IPS-20b (cell line): ENCODE measurements around the gene DACT2.
A peak's percentile ranks its signal among the peaks of the same experiment; 100 is the strongest.

ENCODE experiments used
- H3K27ac ChIP-seq: one replicate; pipeline ENCODE4 v1.5.1; 2013; ENCODE audit warnings: low read length
- H3K27me3 ChIP-seq: 2 replicates; pipeline ENCODE4 v1.6.1; 2013; ENCODE audit warnings: mild to moderate bottlenecking, low read length, inconsistent platforms; ENCODE audit not compliant: insufficient read depth
- H3K36me3 ChIP-seq: 2 replicates; pipeline ENCODE4 v1.6.1; 2013; ENCODE audit warnings: low read depth, mild to moderate bottlenecking, inconsistent platforms, low read length, moderate library complexity; ENCODE audit not compliant: insufficient read depth
- H3K4me1 ChIP-seq: 2 replicates; pipeline ENCODE4 v1.6.1; 2013; ENCODE audit warnings: mild to moderate bottlenecking, control low read depth, inconsistent platforms, low read length, moderate library complexity; ENCODE audit not compliant: insufficient read depth
- H3K4me3 ChIP-seq: 2 replicates; pipeline ENCODE4 v1.5.1; 2013; ENCODE audit warnings: mild to moderate bottlenecking, low read length, inconsistent platforms
- H3K9ac ChIP-seq: 2 replicates; pipeline ENCODE4 v1.6.1; 2013; ENCODE audit warnings: low read depth, mild to moderate bottlenecking, inconsistent platforms, low read length, moderate library complexity
- H3K9me3 ChIP-seq: 2 replicates; pipeline ENCODE4 v1.6.1; 2013; ENCODE audit warnings: mild to moderate bottlenecking, low read depth, low read length, inconsistent platforms; ENCODE audit not compliant: insufficient read depth

DACT2 gene, protein sequence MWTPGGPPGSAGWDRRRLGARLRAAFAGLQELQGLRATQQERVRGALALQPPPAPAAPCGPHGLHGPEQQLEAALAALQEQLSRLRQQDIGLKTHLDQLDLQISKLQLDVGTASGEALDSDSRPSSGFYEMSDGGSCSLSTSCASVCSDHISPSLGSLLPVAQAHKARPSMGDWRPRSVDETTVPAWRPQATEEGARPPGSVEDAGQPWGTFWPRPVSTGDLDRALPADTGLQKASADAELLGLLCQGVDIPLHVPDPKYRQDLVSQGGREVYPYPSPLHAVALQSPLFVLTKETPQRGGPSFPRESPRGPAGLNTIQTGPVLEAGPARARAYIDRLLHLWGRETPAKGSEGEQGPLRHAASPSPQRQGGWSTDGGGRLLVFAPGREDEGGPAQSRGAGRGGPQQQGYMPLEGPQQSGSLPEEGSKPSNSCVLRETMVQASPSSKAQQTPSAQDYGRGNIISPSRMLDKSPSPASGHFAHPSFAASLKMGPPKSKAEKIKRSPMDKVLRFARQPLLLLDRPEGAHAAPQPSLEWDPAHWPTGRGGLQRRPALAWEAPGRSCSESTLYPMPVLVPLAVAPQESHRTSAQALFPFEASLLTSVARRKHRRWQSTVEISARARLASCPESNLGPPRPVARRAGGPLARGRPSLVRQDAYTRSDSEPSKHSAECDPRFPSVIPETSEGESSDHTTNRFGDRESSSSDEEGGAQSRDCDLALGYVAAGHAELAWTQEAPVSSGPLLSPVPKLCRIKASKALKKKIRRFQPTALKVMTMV

DNA sequence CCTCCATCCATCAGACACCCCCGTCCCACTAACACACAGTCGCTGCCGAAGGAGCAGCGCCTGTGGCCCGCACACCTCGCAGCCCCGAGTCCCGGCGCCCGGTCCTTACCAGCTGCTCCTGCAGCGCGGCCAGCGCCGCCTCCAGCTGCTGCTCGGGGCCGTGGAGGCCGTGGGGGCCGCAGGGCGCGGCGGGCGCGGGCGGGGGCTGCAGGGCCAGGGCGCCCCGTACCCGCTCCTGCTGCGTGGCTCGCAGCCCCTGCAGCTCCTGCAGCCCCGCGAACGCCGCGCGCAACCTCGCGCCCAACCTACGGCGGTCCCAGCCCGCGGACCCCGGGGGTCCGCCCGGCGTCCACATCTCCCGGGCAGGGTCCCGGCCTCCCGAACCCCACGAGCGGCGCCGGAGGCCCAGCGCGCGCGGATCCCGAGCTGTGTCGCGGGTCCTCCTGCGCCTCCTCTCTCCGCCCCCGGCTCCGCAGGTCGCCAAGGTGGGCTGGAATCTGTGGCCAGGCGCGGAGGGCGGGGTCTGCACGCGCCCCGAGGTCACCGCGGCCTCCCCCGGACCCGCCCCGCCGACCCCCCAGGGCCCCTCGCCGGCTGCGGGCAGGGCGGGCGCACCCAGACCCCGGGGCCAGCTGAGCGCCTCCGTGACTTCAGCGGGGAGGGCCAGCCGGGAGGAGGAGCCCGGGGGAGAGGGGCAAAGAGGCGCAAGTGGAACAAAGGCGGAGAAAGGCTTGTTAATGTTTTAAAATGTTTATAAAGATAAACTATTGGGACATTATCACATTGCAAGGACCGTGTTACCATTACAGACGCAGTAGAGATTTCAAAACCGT lies at the start of gene DACT2:
Gene DACT2, minus strand, starts transcription at position 499 of the 833 bp plus-strand sequence. Its CDS starts 144 bp downstream, at position 355.
- Histone ChIP-seq H3K27me3 (peaks cover 56% of the 10 kb centered on the region), H3K4me1 (peaks cover 14% of the 10 kb centered on the region; the same call in 1 of the 2 replicates), H3K9ac (peak within 1 kb of the TSS; percentile 41), H3K4me3 (peak within 1 kb of the TSS; percentile 73), H3K36me3 (no peaks in the 10 kb centered on the region), H3K27ac (no peak within 1 kb of the TSS), H3K9me3 (peaks cover 6% of the 10 kb centered on the region; the same call in 1 of the 2 replicates)

DNA sequence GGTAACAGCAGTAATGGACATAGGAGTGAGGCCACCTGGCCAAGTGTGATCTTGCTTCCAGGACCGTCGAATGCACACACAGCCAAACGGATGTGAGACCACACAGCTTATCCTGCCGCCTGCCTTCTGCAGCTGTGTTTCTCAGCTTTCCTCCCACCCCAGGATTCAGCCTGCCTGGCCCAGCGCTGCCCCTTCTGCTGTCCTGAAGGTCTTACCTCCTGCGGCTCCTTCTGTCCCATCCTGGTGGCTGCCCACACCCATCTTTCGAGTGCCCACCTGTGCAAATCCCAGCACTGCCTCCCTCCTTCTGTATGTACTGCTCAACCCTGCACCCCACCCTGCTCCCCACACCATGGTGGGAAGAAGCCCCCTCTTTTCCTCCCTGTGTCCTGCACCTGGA lies 49.4 kb upstream of the DACT2 start:
- Histone ChIP-seq H3K36me3 (no peaks in the 10 kb centered on the region), H3K9me3 (no peaks in the 10 kb centered on the region), H3K9ac (no peak overlapping the region), H3K27ac (no peak overlapping the region), H3K4me1 (no peaks in the 10 kb centered on the region), H3K4me3 (no peak overlapping the region), H3K27me3 (0 out of 2 replicates have a peak, but pooled peaks cover 6% of the 10 kb centered on the region)

DNA sequence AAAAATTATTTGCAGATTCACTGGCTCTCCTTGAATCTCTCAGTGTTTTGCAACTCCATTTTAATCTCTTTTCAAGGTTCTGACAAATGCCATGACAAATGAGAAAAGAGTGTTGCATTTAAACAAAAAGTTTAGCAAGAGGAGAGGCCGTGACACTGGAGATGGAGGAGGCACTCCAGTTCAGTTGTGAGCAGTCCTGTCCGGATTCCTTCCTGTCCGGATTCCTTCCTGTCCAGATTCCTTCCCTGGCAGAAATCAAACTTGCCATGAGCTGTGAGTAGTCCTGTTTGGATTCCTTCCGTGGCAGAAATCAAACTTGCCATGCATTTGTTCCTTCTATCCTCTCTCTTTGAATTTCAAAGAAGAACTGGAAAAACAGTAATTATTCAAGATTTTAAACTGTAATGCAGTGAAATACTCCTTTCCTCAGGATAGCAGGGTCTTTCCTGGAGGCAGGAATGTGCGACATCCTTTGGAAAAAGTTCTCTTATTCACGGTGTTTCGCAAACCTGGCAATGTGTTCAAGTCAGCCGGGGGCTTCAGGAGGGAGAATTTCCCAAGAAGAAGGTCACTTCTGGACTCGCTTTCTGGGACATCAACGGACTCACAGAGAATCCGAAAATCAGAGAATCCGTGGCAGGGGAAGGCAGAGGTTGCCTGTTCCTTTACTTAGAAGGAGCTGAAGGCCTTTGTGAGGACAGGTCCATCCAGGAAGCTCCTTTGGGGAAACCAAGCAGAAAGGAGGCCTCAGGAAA lies 48.7 kb upstream of the DACT2 start:
- Histone ChIP-seq H3K4me1 (no peaks in the 10 kb centered on the region), H3K4me3 (no peak overlapping the region), H3K9me3 (no peaks in the 10 kb centered on the region), H3K27me3 (0 out of 2 replicates have a peak, but pooled peaks cover 6% of the 10 kb centered on the region), H3K27ac (no peak overlapping the region), H3K36me3 (no peaks in the 10 kb centered on the region), H3K9ac (no peak overlapping the region)

DNA sequence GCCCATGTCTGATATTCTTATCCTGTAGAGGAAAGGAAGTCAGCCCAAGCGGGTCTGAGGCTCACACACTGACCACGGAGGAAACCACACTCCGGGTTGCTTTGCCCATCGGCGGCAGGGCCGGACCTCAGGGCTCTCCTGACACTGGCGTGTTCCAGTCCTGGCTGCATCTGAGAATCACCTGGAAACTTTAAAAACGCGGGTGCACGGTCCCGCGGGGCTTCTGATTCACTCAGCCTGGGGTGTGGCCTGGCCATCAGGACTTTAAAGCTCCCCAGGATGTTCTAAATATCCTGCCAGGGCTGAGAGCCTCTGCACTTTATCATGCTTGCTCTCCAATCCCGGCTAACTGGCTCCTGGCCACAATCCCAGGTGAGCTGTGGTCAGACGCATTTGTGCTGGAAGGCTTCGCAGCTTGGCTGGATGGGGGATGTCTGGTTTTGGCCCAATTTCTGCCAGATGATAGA lies 47.7 kb upstream of the DACT2 start:
- no peaks in the 10 kb centered on the region for H3K9me3 ChIP-seq
- no peak overlapping the region for H3K9ac ChIP-seq
- H3K36me3 ChIP-seq: no peaks in the 10 kb centered on the region
- no peak overlapping the region for H3K27ac ChIP-seq
- no peaks in the 10 kb centered on the region for H3K4me1 ChIP-seq
- H3K27me3 ChIP-seq: 0 out of 2 replicates have a peak, but pooled peaks cover 6% of the 10 kb centered on the region
- no peak overlapping the region for H3K4me3 ChIP-seq

DNA sequence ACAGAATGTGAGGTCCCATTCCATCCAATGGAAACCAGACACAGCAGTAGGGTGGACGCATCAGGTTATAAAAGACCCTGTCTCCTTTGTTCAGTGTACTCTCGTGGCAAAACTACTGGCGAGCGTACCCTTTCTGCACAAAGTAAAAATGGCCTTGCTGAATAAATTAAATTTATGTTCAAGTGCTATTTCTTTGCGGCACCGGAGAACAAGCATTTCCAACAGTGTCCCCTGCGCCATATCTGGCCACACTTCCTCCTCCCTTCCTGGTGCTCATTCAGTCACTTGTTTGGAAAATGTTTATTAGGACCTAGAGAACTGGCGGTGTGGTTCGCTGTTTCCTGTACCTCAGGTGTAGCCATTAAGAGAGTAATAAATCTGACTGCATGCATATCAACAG lies 46.9 kb upstream of the DACT2 start:
- H3K9ac ChIP-seq: no peak overlapping the region
- H3K9me3 ChIP-seq: peaks cover 1% of the 10 kb centered on the region; the same call in 1 of the 2 replicates
- H3K27ac ChIP-seq: no peak overlapping the region
- H3K4me1 ChIP-seq: no peaks in the 10 kb centered on the region
- no peaks in the 10 kb centered on the region for H3K36me3 ChIP-seq
- no peak overlapping the region for H3K4me3 ChIP-seq
- H3K27me3 ChIP-seq: 0 out of 2 replicates have a peak, but pooled peaks cover 6% of the 10 kb centered on the region

DNA sequence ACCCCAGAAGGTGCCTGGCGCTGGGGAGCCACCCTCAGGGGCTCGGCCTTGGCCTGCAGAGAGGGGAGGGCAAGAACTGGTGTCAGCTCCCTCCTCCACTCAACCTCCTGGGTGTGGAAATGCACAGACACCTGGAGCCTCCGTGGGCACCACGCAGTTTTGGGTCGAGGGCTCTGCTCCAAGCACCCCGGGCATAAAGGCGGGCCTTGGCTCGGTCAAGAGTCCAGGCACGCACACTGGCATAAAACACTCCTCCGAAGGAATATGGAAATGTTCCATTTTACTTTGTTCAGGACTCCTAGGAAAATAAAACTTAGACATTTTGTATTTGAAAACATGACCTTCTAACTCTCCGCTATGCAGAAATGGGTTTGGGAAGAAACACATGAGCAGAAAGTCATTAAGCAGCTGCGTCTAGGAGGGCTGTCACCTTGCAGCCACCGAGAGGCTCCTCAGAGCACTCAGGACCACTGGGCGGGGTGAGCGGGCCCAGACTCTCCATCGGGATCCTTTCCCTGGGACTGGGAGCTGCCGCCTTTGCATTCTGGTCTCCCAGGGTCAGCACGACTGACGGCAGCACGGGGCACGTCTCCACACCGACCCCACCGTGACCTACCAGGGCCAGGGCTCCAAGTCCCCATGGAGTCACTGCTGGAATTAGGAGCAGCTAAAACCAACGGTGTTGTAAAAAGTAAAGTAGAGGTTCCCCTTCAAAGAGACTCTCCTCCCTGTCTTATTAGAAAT lies 46.0 kb upstream of the DACT2 start:
- Histone ChIP-seq H3K9ac (no peak overlapping the region), H3K27me3 (0 out of 2 replicates have a peak, but pooled peaks cover 1% of the 10 kb centered on the region)

DNA sequence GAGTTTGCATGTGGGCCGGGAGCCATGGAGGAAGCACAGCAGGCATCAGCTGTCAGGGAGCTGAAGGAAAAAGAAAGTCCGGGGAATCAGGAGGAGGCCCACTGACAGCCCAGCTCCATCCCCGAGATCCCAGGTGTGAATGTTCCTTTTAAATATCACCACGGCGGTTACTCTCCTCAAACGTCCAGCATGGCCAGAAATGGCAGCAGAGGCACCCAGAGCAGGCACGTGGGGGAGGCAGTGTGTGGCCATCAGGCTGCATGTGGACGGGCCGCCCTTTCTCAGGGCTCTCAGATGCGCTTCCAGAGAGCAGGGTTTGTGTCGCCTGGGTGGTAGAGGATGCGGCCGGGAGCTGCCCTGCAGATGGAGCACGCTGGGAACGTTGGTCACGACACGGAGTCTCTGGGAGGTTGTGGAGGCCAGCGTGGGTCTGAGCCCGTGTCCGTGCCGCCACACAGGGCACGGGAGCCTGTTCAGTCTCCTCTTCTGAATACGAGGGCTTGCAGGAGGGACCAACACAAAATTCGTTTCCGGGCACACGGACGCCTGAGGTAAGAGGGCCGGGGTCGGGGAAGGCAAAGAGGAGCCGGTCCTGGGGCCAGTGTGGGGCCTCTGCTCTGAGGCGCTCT lies 45.3 kb upstream of the DACT2 start:
- no peak overlapping the region for H3K4me3 ChIP-seq

More for the DNA sequence above, 46.0 kb upstream of the DACT2 start:
- Histone ChIP-seq H3K27ac (no peak overlapping the region), H3K4me3 (no peak overlapping the region), H3K9me3 (peaks cover 4% of the 10 kb centered on the region; the same call in 1 of the 2 replicates), H3K4me1 (no peaks in the 10 kb centered on the region), H3K36me3 (no peaks in the 10 kb centered on the region)

DNA sequence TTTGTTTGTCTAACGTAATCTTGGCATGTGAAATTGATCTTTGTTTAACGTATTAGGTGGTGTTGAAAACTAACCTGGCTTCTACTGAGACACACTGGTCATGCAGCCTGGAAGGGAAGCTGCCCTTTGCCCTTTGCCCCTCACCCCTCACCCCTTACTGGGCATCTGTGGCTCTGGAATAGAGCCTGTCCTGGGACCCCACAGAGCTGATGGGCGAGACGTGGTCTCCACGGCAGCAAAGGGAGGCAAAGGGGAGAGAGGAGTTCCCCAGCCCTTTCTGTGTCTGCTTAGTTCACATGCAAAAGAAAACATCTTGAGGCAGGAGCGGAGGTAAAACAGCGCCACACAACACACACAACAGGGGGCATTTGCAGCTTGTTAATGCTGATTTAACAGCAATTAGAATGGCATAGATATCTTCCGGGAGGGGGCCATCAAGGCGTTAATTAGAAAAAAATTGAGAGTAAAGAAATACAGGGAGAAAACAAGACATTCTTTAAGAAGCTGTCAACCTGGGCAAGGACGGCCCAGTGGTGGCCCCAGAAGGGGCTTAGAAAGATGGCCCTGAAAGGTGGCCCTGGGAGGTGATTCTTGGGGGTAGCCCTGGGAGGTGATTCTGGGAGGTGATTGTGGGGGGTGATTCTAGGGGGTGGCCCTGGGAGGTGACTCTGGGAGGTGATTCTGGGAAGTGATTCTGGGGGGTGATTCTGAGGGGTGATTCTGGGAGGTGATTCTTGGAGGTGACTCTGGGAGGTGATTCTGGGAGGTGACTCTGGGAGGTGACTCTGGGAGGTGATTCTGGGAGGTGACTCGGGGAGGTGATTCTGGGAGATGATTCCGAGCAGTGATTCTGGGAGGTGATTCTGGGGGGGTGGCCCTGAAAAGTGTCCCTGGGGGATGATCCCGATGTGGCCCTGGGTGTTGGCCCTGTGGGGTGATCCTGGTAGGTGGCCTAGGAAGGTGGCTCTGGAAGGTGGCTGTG lies 44.5 kb upstream of the DACT2 start:
- Histone ChIP-seq H3K27me3 (no peaks in the 10 kb centered on the region), H3K4me3 (no peak overlapping the region), H3K9me3 (peaks cover 4% of the 10 kb centered on the region; the same call in 1 of the 2 replicates), H3K9ac (no peak overlapping the region), H3K36me3 (no peaks in the 10 kb centered on the region), H3K27ac (no peak overlapping the region), H3K4me1 (no peaks in the 10 kb centered on the region)

More for the DNA sequence above, 45.3 kb upstream of the DACT2 start:
- no peaks in the 10 kb centered on the region for H3K27me3 ChIP-seq
- H3K27ac ChIP-seq: no peak overlapping the region
- no peaks in the 10 kb centered on the region for H3K36me3 ChIP-seq
- no peaks in the 10 kb centered on the region for H3K4me1 ChIP-seq
- no peak overlapping the region for H3K9ac ChIP-seq
- H3K9me3 ChIP-seq: peaks cover 4% of the 10 kb centered on the region; the same call in 1 of the 2 replicates

DNA sequence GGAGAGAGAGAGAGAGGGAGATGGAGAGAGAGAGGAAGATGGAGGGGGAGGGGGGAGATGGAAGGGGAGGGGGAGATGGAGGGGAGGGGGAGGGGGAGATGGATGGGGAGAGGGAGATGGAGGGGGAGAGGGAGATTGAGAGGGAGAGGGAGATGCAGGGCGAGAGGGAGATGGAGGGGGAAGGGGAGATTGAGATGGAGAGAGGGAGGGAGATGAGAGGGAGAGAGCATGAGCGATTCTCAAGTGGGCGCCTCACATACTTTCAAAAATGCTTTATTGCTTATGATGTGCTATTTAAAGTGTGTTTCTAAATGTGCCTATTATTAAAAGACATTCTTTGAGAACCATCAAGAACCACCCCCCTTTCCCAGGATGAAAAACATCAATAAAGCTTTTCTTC lies 43.7 kb upstream of the DACT2 start:
- H3K36me3 ChIP-seq: no peaks in the 10 kb centered on the region
- no peak overlapping the region for H3K27ac ChIP-seq
- H3K9me3 ChIP-seq: peaks cover 4% of the 10 kb centered on the region; the same call in 1 of the 2 replicates
- H3K4me3 ChIP-seq: no peak overlapping the region
- H3K27me3 ChIP-seq: no peaks in the 10 kb centered on the region
- H3K4me1 ChIP-seq: no peaks in the 10 kb centered on the region
- no peak overlapping the region for H3K9ac ChIP-seq
